Measurements from ENCODE around the gene RNASET2. TPM values are rescaled to one million over a fixed set of nuclear protein-coding genes. Genes with fewer than 3 reads are reported as not detected.
"Not testable (repeated sequence)": the region's sequence is repeated elsewhere in the genome, so short reads cannot be mapped to it uniquely, and the experiment has no call there.

Gene RNASET2
- total RNA-seq, 1 donor from 2014 or later: 32.3 TPM

GRCh38 chr6:166898910-166899309 lies 57.4 kb downstream of the RNASET2 start:
- H3K27me3 Mint-ChIP-seq: peaks cover 3% of the 10 kb centered on the region
- no peak overlapping the region for H3K4me3 Mint-ChIP-seq
- H3K36me3 Mint-ChIP-seq: no peaks in the 10 kb centered on the region
- no peak overlapping the region for H3K27ac Mint-ChIP-seq
- peaks cover 4% of the 10 kb centered on the region for H3K4me1 Mint-ChIP-seq (ENCODE audit: unreplicated experiment)
- DNase-seq (ENCODE audit: extremely low spot score, unreplicated experiment): no peak
- H3K9me3 Mint-ChIP-seq: no peaks in the 10 kb centered on the region
- TF ChIP-seq, protein P1, sequence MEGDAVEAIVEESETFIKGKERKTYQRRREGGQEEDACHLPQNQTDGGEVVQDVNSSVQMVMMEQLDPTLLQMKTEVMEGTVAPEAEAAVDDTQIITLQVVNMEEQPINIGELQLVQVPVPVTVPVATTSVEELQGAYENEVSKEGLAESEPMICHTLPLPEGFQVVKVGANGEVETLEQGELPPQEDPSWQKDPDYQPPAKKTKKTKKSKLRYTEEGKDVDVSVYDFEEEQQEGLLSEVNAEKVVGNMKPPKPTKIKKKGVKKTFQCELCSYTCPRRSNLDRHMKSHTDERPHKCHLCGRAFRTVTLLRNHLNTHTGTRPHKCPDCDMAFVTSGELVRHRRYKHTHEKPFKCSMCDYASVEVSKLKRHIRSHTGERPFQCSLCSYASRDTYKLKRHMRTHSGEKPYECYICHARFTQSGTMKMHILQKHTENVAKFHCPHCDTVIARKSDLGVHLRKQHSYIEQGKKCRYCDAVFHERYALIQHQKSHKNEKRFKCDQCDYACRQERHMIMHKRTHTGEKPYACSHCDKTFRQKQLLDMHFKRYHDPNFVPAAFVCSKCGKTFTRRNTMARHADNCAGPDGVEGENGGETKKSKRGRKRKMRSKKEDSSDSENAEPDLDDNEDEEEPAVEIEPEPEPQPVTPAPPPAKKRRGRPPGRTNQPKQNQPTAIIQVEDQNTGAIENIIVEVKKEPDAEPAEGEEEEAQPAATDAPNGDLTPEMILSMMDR (conservative IDR thresholded peaks at IDR 0.05): no peak

DNA sequence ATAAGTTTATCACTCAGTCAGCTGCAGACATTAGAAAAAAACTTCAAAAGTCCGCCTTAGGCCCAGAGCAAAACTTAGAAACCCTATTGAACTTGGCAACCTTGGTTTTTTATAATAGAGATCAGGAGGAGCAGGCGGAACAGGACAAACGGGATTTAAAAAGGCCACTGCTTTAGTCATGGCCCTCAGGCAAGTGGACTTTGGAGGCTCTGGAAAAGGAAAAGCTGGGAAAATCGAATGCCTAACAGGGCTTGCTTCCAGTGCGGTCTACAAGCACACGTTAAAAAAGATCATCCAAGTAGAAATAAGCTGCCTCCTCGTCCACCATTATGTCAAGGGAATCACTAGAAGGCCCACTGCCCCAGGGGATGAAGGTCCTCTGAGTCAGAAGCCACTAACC lies 61.7 kb downstream of the RNASET2 start:
- not testable (repeated sequence) for H3K27me3 Mint-ChIP-seq
- peak overlapping the region; percentile 64 for H3K27ac Mint-ChIP-seq

DNA sequence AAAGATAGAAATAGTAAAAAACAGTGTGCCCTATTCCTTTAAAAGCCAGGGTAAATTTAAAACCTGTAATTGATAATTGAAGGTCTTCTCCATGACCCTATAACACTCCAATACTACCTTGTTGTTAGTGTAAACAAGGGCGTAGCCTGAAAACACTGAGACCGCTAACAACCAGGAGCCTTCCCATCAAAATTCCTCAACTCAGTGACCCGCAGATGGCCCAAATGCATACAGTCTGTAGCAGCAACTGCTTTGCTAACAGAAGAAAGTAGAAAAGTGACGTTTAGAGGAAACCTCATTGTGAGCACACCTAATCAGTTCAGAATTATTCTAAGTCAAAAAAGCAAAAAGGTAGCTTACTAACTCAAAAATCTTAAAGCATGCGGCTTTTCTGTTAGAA lies 63.9 kb downstream of the RNASET2 start:
- H3K27ac Mint-ChIP-seq, H3K4me3 Mint-ChIP-seq, H3K27me3 Mint-ChIP-seq: not testable (repeated sequence)

More for the DNA sequence above, 61.7 kb downstream of the RNASET2 start:
- peak overlapping the region; percentile 57 for H3K4me3 Mint-ChIP-seq
- not testable (repeated sequence) for H3K4me1 Mint-ChIP-seq (ENCODE audit: unreplicated experiment); DNase-seq (ENCODE audit: extremely low spot score, unreplicated experiment); H3K36me3 Mint-ChIP-seq; H3K9me3 Mint-ChIP-seq

DNA sequence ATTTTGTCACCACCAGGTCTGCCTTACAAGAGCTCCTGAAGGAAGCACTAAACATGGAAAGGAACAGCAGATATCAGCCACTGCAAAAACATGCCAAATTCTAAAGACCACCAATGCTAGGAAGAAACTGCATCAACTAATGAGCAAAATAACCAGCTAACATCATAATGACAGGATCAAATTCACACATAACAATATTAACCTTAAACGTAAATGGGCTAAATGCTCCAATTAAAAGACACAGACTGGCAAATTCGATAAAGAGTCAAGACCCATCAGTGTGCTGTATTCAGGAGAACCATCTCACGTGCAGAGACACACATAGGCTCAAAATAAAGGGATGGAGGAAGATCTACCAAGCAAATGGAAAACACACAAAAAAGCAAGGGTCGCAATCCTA lies 69.6 kb downstream of the RNASET2 start:
- not testable (repeated sequence) for H3K27ac Mint-ChIP-seq; H3K4me1 Mint-ChIP-seq (ENCODE audit: unreplicated experiment); H3K4me3 Mint-ChIP-seq; H3K36me3 Mint-ChIP-seq; H3K27me3 Mint-ChIP-seq; DNase-seq (ENCODE audit: extremely low spot score, unreplicated experiment); H3K9me3 Mint-ChIP-seq

More for the DNA sequence above, 63.9 kb downstream of the RNASET2 start:
- H3K36me3 Mint-ChIP-seq; H3K9me3 Mint-ChIP-seq; DNase-seq (ENCODE audit: extremely low spot score, unreplicated experiment); H3K4me1 Mint-ChIP-seq (ENCODE audit: unreplicated experiment): not testable (repeated sequence)

- H3K4me1 Mint-ChIP-seq (ENCODE audit: unreplicated experiment); H3K9me3 Mint-ChIP-seq; DNase-seq (ENCODE audit: extremely low spot score, unreplicated experiment); H3K27me3 Mint-ChIP-seq; H3K27ac Mint-ChIP-seq; H3K4me3 Mint-ChIP-seq; H3K36me3 Mint-ChIP-seq: not testable (repeated sequence)
Measured at GRCh38 chr6:166884958-166885357, 71.4 kb downstream of the RNASET2 start.

DNA sequence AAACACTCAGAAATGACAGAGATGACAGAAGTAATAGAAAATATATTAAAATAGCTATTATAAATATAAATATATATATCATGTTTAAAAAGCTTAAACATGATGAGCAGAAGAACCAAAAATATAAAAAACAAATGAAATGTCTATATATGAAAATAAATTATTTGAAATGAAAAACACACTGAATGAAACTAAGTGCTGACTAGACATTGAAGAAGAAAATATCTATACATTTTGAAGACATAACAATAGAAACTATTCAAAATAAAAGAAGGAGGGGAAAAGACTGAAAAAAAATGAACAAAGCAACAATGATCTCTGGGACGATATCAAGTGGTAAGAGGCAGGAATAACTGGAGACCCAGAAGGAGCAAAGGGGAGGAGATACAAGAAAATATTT lies 76.8 kb downstream of the RNASET2 start:
- no peak for DNase-seq (ENCODE audit: extremely low spot score, unreplicated experiment)
- Mint-ChIP-seq H3K4me3 (no peak overlapping the region), H3K27ac (no peak overlapping the region), H3K36me3 (no peaks in the 10 kb centered on the region), H3K9me3 (no peaks in the 10 kb centered on the region), H3K4me1 (ENCODE audit: unreplicated experiment) (no peaks in the 10 kb centered on the region), H3K27me3 (peaks cover 5% of the 10 kb centered on the region)
- TF ChIP-seq, protein P1 (conservative IDR thresholded peaks at IDR 0.05): no peak

Small RNAs within 50 kb of the gene (microRNA-seq; reads per million reads assigned to microRNA genes)
- gene MIR3939: 2.8 reads per million, percentile 3 among the genes with 10 or more reads in this experiment

Other genes starting within 250 kb of the RNASET2 start
- 18.3 and 35.3 TPM in 2 replicates for gene CEP43, start 42.8 kb upstream of the RNASET2 start, total RNA-seq (ENCODE audit: low replicate concordance)
- gene CCR6, start 166.5 kb upstream of the RNASET2 start, total RNA-seq (ENCODE audit: low replicate concordance): not detected in 2 replicates
- not detected in 2 replicates for gene GPR31, start 201.4 kb upstream of the RNASET2 start, total RNA-seq (ENCODE audit: low replicate concordance)